Stimulated activated CD8-positive, alpha-beta memory T cell treated with anti-CD3 and anti-CD28 coated beads, Interleukin-4, amount 100 ng/mL, for 4 hours (primary cell): Measurements from ENCODE around the gene CABP7.

Source experiments
- DNase-seq, 2 donors: peaks; one replicate each; pipeline ENCODE4 v3.0.0-alpha.2; 2020; ENCODE audit warnings: low read depth in 2 of 2, low spot score in 1 of 2

Gene CABP7

GRCh38 chr22:29719899-29720645, at the start of gene CABP7:
Gene CABP7 (plus strand): TSS chr22:29720003. CDS start chr22:29720425, 422 bp downstream.
- DNase-seq: no peak

GRCh38 chr22:29670626-29671025, 49.2 kb upstream of the CABP7 start:
- DNase-seq: no peak

- DNase-seq: no peak
Measured at GRCh38 chr22:29673361-29674066, 46.3 kb upstream of the CABP7 start.

- DNase-seq: no peak
Measured at GRCh38 chr22:29674121-29674520, 45.7 kb upstream of the CABP7 start.

GRCh38 chr22:29679316-29679715, 40.5 kb upstream of the CABP7 start:
- no peak for DNase-seq

- DNase-seq: no peak
Measured at GRCh38 chr22:29683536-29683935, 36.3 kb upstream of the CABP7 start.

GRCh38 chr22:29684244-29684643, 35.6 kb upstream of the CABP7 start:
- no peak for DNase-seq

GRCh38 chr22:29689206-29689879, 30.5 kb upstream of the CABP7 start:
- DNase-seq: no peak

- DNase-seq: no peak
Measured at GRCh38 chr22:29689880-29690213, 30.0 kb upstream of the CABP7 start.

GRCh38 chr22:29690476-29690875, 29.3 kb upstream of the CABP7 start:
- DNase-seq: no peak

- no peak for DNase-seq
Measured at GRCh38 chr22:29691636-29692326, 28.0 kb upstream of the CABP7 start.

GRCh38 chr22:29692327-29692640, 27.5 kb upstream of the CABP7 start:
- DNase-seq: no peak

- no peak for DNase-seq
Measured at GRCh38 chr22:29693161-29693560, 26.6 kb upstream of the CABP7 start.

GRCh38 chr22:29693671-29694070, 26.1 kb upstream of the CABP7 start:
- no peak for DNase-seq

GRCh38 chr22:29695129-29695926, 24.5 kb upstream of the CABP7 start:
- DNase-seq: no peak

GRCh38 chr22:29697853-29698598, 21.8 kb upstream of the CABP7 start:
- DNase-seq: no peak

- no peak for DNase-seq
Measured at GRCh38 chr22:29700206-29700899, 19.4 kb upstream of the CABP7 start.

- DNase-seq: no peak
Measured at GRCh38 chr22:29700900-29701154, 19.0 kb upstream of the CABP7 start.

GRCh38 chr22:29701155-29701999, 18.4 kb upstream of the CABP7 start:
- DNase-seq: no peak
